ENCODE results near the gene RPAP2. TPM values are rescaled to one million over a fixed set of nuclear protein-coding genes. Genes with fewer than 3 reads are reported as not detected.

The RPAP2 gene
- total and polyA plus RNA-seq, 2 of the 8 experiments (the other 6 are each of a cell fraction or from before 2014, with no cell fraction given), result 7.9 to 28.4 TPM

- ChIA-PET POLR2A (ENCODE audit: partially characterized antibody) (interaction anchor here (0.5 kb wide), 1 partner anchor 683 kb away, joined by 3 read pairs; no protein-coding TSS in a partner anchor), CTCF (ENCODE audit: partially characterized antibody) (interaction anchor here (0.7 kb wide), 1 partner anchor 278 kb away, joined by 3 read pairs; no protein-coding TSS in a partner anchor)
- WGBS, 2 experiments (ENCODE audit: extremely low coverage in 1 of 2, insufficient coverage in 1 of 2, insufficient read length in 1 of 2, insufficient replicate concordance in 2 of 2, low coverage in 1 of 2, low lambda C conversion rate in 2 of 2, missing lambda C conversion rate in 1 of 2), result 88% methylated on average over 1 of the region's 1 CpG; no CpG with 5 or more reads in 1 of the 2 experiments
- TF ChIP-seq SIN3A (conservative IDR thresholded peaks at IDR 0.05 in 1 of 2, IDR thresholded peaks at IDR 0.05 in 1 of 2; ENCODE audit: low read depth in 1 of 2, low read length in 2 of 2) (no peak), SAP30 (IDR thresholded peaks at IDR 0.05; ENCODE audit: insufficient read depth, insufficient replicate concordance, low read length) (no peak), TCF12 (IDR thresholded peaks at IDR 0.05; ENCODE audit: low read depth, low read length) (no peak), GTF2F1 (IDR thresholded peaks at IDR 0.05; ENCODE audit: borderline replicate concordance, low read depth, low read length) (no peak), RAD21 (IDR thresholded peaks at IDR 0.05 in 1 of 2, conservative IDR thresholded peaks at IDR 0.05 in 1 of 2; ENCODE audit: low read depth in 2 of 2, low read length in 2 of 2) (no peak), SP4 (IDR thresholded peaks at IDR 0.05; ENCODE audit: low read length) (no peak), ASH2L (IDR thresholded peaks at IDR 0.05; ENCODE audit: low read length) (no peak), KDM1A (IDR thresholded peaks at IDR 0.05; ENCODE audit: borderline replicate concordance, low read length) (no peak), POLR2AphosphoS5 (IDR thresholded peaks at IDR 0.05; ENCODE audit: low read depth, low read length) (no peak), EP300 (IDR thresholded peaks at IDR 0.05; ENCODE audit: borderline replicate concordance in 1 of 2, low read depth in 2 of 2, low read length in 2 of 2) (no peak), GABPA (IDR thresholded peaks at IDR 0.05; ENCODE audit: borderline replicate concordance, insufficient read depth, low read length) (no peak), CBX5 (IDR thresholded peaks at IDR 0.05; ENCODE audit: low read depth, low read length) (no peak)
- TF ChIP-seq, protein P1, sequence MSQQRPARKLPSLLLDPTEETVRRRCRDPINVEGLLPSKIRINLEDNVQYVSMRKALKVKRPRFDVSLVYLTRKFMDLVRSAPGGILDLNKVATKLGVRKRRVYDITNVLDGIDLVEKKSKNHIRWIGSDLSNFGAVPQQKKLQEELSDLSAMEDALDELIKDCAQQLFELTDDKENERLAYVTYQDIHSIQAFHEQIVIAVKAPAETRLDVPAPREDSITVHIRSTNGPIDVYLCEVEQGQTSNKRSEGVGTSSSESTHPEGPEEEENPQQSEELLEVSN (IDR thresholded peaks at IDR 0.05), result no peak
Observed at GRCh38 chr1:92274939-92275338, 23.9 kb upstream of the RPAP2 start.

More at GRCh38 chr1:92274939-92275338, 23.9 kb upstream of the RPAP2 start:
- Histone ChIP-seq H3K36me3 (ENCODE audit: control insufficient read depth in 2 of 4, insufficient read depth in 4 of 4, low read length in 3 of 4) (peaks cover 2 to 33% (median 14%) of the 10 kb centered on the region in 4 experiments; a peak in 7 of 8 replicates), H4K20me1 (replicated peaks in 1 of 2; ENCODE audit: control insufficient read depth in 1 of 2, insufficient read depth in 2 of 2, low read length in 2 of 2) (peaks cover 0 to 6% of the 10 kb centered on the region in 2 experiments), H3K23ac (ENCODE audit: insufficient read length) (peak overlapping the region; percentile 52), H3K4ac (replicated peaks; ENCODE audit: insufficient read length, low read depth, low read length) (no peak overlapping the region), H3K79me2 (ENCODE audit: control insufficient read depth in 1 of 2, insufficient read depth in 2 of 2, low read length in 2 of 2) (no peaks in the 10 kb centered on the region), H3K79me1 (ENCODE audit: low read depth, low read length) (no peaks in the 10 kb centered on the region), H2BK120ac (replicated peaks; ENCODE audit: low read depth, low read length) (no peak overlapping the region), H3K4me2 (ENCODE audit: insufficient read depth in 1 of 2, low read depth in 2 of 2, low read length in 2 of 2) (no peak overlapping the region), H4K8ac (ENCODE audit: extremely low read depth, insufficient read depth, low read length) (no peak overlapping the region), H2BK12ac (ENCODE audit: low read depth, low read length) (no peak overlapping the region), H3K9me3 (ENCODE audit: insufficient read depth in 2 of 2, low read depth in 1 of 2, low read length in 1 of 2) (no peaks in the 10 kb centered on the region), H3K18ac (ENCODE audit: extremely low read depth, low read length) (no peak overlapping the region), H3K23me2 (ENCODE audit: low read depth, low read length) (no peaks in the 10 kb centered on the region), H2BK5ac (ENCODE audit: low read depth, low read length) (no peak overlapping the region), H3K56ac (replicated peaks; ENCODE audit: insufficient read length, low read depth, low read length) (no peak overlapping the region), H4K5ac (ENCODE audit: insufficient read length, low read depth, low read length) (no peak overlapping the region), H2AK5ac (ENCODE audit: low read depth, low read length) (no peak overlapping the region), H3K27ac (ENCODE audit: low read depth, low read length) (no peak overlapping the region), H4K91ac (replicated peaks; ENCODE audit: insufficient read length, low read length) (no peak overlapping the region), H2BK15ac (ENCODE audit: low read length) (no peak overlapping the region), H3K27me3 (replicated peaks in 1 of 4; ENCODE audit: control insufficient read depth in 3 of 4, extremely low read depth in 1 of 4, insufficient read depth in 3 of 4, low read length in 3 of 4) (no peaks in the 10 kb centered on the region), H3K4me3 (ENCODE audit: extremely low read depth in 1 of 4, insufficient read depth in 2 of 4, low read depth in 3 of 4, low read length in 4 of 4) (no peak overlapping the region), H3K9ac (replicated peaks in 1 of 4; ENCODE audit: extremely low read depth in 1 of 4, low read depth in 3 of 4, low read length in 3 of 4) (no peak overlapping the region), H3K14ac (ENCODE audit: insufficient read length) (no peak overlapping the region), H2AFZ (ENCODE audit: low read length) (no peak overlapping the region), H3K4me1 (replicated peaks in 1 of 4; ENCODE audit: control insufficient read depth in 3 of 4, insufficient read depth in 4 of 4, low read length in 3 of 4) (no peaks in the 10 kb centered on the region), H2BK20ac (ENCODE audit: low read length) (no peak overlapping the region)
- DNase-seq (ENCODE audit: low read depth in 1 of 2, low spot score in 2 of 2) (no peak), FAIRE-seq (no peak)

Measured in H1 (cell line).